Measurements from ENCODE around the gene SV2C. TPM values are rescaled to one million over a fixed set of nuclear protein-coding genes. Genes with fewer than 3 reads are reported as not detected.
"Not testable (repeated sequence)": the region's sequence is repeated elsewhere in the genome, so short reads cannot be mapped to it uniquely, and the experiment has no call there.

Gene SV2C
- total and polyA plus RNA-seq, 2 of the 13 experiments (the other 11 are each of a cell fraction or from before 2014, with no cell fraction given): not detected

DNA sequence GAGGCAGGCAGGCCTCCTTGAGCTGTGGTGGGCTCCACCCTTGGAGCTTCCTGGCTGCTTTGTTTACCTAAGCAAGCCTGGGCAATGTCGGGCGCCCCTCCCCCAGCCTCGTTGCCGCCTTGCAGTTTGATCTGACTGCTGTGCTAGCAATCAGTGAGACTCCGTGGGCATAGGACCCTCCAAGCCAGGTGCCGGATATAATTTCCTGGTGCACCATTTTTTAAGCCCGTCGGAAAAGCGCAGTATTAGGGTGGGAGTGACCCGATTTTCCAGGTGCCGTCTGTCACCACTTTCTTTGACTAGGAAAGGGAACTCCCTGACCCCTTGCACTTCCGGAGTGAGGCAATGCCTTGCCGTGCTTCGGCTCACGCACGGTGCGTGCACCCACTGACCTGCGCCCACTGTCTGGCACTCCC lies 45.4 kb upstream of the SV2C start:
- POLR2A ChIA-PET; H2AFZ ChIP-seq (ENCODE audit: low read length); H4K20me1 ChIP-seq (ENCODE audit: insufficient read depth, low read length); intact Hi-C loops (cut with micrococcal nuclease; ENCODE audit: unreplicated experiment); H3K27ac ChIP-seq (ENCODE audit: extremely low read length, insufficient read depth, low read length); H3K9ac ChIP-seq (ENCODE audit: insufficient read depth, low read depth, low read length); H3K36me3 ChIP-seq (replicated peaks in 1 of 2; ENCODE audit: control insufficient read depth in 1 of 2, insufficient read depth in 2 of 2, low read length in 2 of 2); H3K9me3 ChIP-seq (ENCODE audit: low read length); in situ Hi-C loops (cut with HindIII; ENCODE audit: extremely low pct_ligation_motif_present, low pct_unique_long_range_greater_than_20kb); H3K4me1 ChIP-seq (ENCODE audit: insufficient read depth, low read length); H3K79me2 ChIP-seq (ENCODE audit: insufficient read depth, low read length); H3K27me3 ChIP-seq (ENCODE audit: control insufficient read depth in 1 of 2, insufficient read depth in 2 of 2, low read length in 2 of 2); FAIRE-seq; DNase-seq (ENCODE audit: low spot score); H3K4me3 ChIP-seq (replicated peaks in 1 of 3; ENCODE audit: insufficient read depth in 1 of 3, low read depth in 2 of 3, low read length in 3 of 3); CTCF ChIA-PET (ENCODE audit: low intra/inter-chr PET ratio, low total read pairs); ATAC-seq; BruUV-seq (replicated peaks): not testable (repeated sequence)
- 0 out of 2 replicates have a peak, but pooled peaks have one; percentile 21 for TF ChIP-seq GABPB1 (CRISPR knock-in tag; IDR thresholded peaks at IDR 0.05)
- TF ChIP-seq, protein P1, sequence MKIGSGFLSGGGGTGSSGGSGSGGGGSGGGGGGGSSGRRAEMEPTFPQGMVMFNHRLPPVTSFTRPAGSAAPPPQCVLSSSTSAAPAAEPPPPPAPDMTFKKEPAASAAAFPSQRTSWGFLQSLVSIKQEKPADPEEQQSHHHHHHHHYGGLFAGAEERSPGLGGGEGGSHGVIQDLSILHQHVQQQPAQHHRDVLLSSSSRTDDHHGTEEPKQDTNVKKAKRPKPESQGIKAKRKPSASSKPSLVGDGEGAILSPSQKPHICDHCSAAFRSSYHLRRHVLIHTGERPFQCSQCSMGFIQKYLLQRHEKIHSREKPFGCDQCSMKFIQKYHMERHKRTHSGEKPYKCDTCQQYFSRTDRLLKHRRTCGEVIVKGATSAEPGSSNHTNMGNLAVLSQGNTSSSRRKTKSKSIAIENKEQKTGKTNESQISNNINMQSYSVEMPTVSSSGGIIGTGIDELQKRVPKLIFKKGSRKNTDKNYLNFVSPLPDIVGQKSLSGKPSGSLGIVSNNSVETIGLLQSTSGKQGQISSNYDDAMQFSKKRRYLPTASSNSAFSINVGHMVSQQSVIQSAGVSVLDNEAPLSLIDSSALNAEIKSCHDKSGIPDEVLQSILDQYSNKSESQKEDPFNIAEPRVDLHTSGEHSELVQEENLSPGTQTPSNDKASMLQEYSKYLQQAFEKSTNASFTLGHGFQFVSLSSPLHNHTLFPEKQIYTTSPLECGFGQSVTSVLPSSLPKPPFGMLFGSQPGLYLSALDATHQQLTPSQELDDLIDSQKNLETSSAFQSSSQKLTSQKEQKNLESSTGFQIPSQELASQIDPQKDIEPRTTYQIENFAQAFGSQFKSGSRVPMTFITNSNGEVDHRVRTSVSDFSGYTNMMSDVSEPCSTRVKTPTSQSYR (CRISPR knock-in tag; IDR thresholded peaks at IDR 0.05; ENCODE audit: borderline replicate concordance): peak; percentile 37; the same call in 1 of the 2 replicates
- peak; percentile 38; the same call in 1 of the 2 replicates for TF ChIP-seq NR2C2 (CRISPR knock-in tag; IDR thresholded peaks at IDR 0.05; ENCODE audit: borderline replicate concordance)
- WGBS (ENCODE audit: low lambda C conversion rate): 9% methylated on average over 13 of the region's 18 CpGs
- H3K4me2 ChIP-seq (ENCODE audit: low read depth, low read length): peak overlapping the region; percentile 47

GRCh38 chr5:76038212-76038611 lies 45.0 kb upstream of the SV2C start:
- no peak overlapping the region for H3K9ac ChIP-seq (ENCODE audit: insufficient read depth, low read depth, low read length)
- H2AFZ ChIP-seq (ENCODE audit: low read length): no peak overlapping the region
- no TSS peak for BruUV-seq (replicated peaks)
- ATAC-seq (no peak), DNase-seq (ENCODE audit: low spot score) (no peak), FAIRE-seq (no peak)
- H3K4me3 ChIP-seq (replicated peaks in 1 of 3; ENCODE audit: insufficient read depth in 1 of 3, low read depth in 2 of 3, low read length in 3 of 3): no peak overlapping the region
- TF ChIP-seq SMC3 (IDR thresholded peaks at IDR 0.05; ENCODE audit: low read length): no peak
- no peak for TF ChIP-seq ZNF83 (CRISPR knock-in tag; IDR thresholded peaks at IDR 0.05; ENCODE audit: borderline replicate concordance)
- no peak for TF ChIP-seq HMG20B (CRISPR knock-in tag; conservative IDR thresholded peaks at IDR 0.05)
- no peak for TF ChIP-seq ZBTB49 (CRISPR knock-in tag; IDR thresholded peaks at IDR 0.05; ENCODE audit: borderline replicate concordance)
- TF ChIP-seq ZNF367 (CRISPR knock-in tag; IDR thresholded peaks at IDR 0.05; ENCODE audit: borderline replicate concordance): no peak
- TF ChIP-seq FOXM1 (CRISPR knock-in tag; IDR thresholded peaks at IDR 0.05): no peak
- no peak for TF ChIP-seq MEIS1 (CRISPR knock-in tag; IDR thresholded peaks at IDR 0.05; ENCODE audit: borderline replicate concordance)
- TF ChIP-seq ZSCAN21 (CRISPR knock-in tag; IDR thresholded peaks at IDR 0.05; ENCODE audit: borderline replicate concordance): no peak
- no peaks in the 10 kb centered on the region for H3K4me1 ChIP-seq (ENCODE audit: insufficient read depth, low read length)
- no peaks in the 10 kb centered on the region for H4K20me1 ChIP-seq (ENCODE audit: insufficient read depth, low read length)
- ChIA-PET POLR2A (no interaction called here), CTCF (ENCODE audit: low intra/inter-chr PET ratio, low total read pairs) (no interaction called here)
- no peaks in the 10 kb centered on the region for H3K9me3 ChIP-seq (ENCODE audit: low read length)
- no peaks in the 10 kb centered on the region for H3K36me3 ChIP-seq (replicated peaks in 1 of 2; ENCODE audit: control insufficient read depth in 1 of 2, insufficient read depth in 2 of 2, low read length in 2 of 2)
- in situ Hi-C loops (cut with HindIII; ENCODE audit: extremely low pct_ligation_motif_present, low pct_unique_long_range_greater_than_20kb) (no loop called here), intact Hi-C loops (cut with micrococcal nuclease; ENCODE audit: unreplicated experiment) (no loop called here)
- no peaks in the 10 kb centered on the region for H3K27me3 ChIP-seq (ENCODE audit: control insufficient read depth in 1 of 2, insufficient read depth in 2 of 2, low read length in 2 of 2)
- no peak overlapping the region for H3K27ac ChIP-seq (ENCODE audit: extremely low read length, insufficient read depth, low read length)
- peak overlapping the region; percentile 47 for H3K4me2 ChIP-seq (ENCODE audit: low read depth, low read length)
- H3K79me2 ChIP-seq (ENCODE audit: insufficient read depth, low read length): no peaks in the 10 kb centered on the region
